ENCODE measurements around the gene TMEM255B.
A peak's percentile ranks its signal among the peaks of the same experiment; 100 is the strongest.

The TMEM255B gene

DNA sequence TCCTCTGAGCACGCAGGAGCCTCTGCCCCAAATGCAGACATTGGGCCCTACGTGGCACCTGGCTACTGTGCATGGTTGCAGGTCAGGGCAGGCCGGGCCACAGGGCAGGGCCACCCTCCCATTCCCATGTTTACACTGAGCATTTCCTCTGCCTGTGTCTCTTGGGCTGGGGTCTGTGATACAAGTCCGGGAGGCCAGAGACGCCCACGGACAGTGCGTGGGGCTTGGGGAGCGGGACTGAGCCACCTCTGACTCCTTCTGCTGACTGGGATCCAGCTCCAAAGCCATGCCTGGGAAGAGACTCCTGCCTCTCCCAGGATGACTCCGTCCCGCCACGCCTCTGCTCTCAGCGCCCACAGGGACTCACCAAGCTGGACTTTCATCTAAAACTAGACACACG is 86.0 kb downstream of the TMEM255B start:
- ChIA-PET CTCF (interaction anchor here (1.3 kb wide), 1 partner anchor 18 kb away, joined by 4 read pairs; no protein-coding TSS in a partner anchor), POLR2A (ENCODE audit: low non-redundant PET) (no interaction called here)
- TF ChIP-seq, protein P1, sequence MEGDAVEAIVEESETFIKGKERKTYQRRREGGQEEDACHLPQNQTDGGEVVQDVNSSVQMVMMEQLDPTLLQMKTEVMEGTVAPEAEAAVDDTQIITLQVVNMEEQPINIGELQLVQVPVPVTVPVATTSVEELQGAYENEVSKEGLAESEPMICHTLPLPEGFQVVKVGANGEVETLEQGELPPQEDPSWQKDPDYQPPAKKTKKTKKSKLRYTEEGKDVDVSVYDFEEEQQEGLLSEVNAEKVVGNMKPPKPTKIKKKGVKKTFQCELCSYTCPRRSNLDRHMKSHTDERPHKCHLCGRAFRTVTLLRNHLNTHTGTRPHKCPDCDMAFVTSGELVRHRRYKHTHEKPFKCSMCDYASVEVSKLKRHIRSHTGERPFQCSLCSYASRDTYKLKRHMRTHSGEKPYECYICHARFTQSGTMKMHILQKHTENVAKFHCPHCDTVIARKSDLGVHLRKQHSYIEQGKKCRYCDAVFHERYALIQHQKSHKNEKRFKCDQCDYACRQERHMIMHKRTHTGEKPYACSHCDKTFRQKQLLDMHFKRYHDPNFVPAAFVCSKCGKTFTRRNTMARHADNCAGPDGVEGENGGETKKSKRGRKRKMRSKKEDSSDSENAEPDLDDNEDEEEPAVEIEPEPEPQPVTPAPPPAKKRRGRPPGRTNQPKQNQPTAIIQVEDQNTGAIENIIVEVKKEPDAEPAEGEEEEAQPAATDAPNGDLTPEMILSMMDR (conservative IDR thresholded peaks at IDR 0.05; ENCODE audit: low read depth), result no peak
- no peak for DNase-seq (ENCODE audit: low spot score)
- peak overlapping the region; percentile 26 for H3K27ac ChIP-seq

DNA sequence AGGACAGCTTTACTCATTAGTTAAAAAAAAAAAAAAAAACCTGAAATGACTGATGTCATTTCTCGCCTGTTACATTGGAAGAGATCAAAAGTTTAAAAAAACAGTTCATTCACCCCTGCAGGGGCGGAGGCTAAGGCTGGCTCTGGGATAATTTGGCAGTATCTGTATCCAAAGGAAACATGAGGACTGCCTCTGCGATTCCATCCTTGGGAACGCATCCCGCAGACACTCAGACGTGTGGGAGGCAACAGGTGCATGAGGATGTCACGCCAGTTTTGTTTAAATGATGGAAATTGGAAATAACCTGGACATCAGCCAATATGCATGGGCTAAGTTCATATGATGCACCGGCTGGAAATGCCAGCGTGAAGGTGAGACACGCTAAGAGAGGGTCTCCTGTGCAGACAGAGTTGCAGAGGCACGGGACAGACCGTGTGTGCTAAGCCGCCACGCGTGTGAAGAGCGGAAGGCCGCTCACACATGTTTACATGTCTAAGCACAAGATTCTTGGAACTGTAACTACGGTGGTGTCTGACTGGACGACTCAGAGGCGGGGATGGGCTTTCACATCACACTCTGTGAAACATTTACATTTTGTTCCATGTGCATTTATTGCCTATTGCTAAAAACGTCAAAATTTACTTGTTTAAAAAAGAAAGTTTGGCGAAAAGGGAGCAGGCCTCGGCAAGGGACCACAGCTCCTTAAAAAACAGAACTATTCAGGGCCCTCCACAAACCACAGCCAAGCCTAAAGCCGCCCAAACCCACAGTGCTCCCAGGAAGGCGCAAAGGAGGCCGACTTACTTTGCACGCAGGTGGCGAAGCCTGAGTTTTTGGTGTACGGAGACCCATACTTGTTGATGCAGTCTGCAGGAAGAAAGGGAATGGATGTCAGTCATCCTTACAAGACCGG is 87.0 kb downstream of the TMEM255B start:
- TF ChIP-seq, protein P1 (conservative IDR thresholded peaks at IDR 0.05; ENCODE audit: low read depth), result no peak
- ChIA-PET CTCF (interaction anchor here (1.3 kb wide), 1 partner anchor 17 kb away, joined by 4 read pairs; no protein-coding TSS in a partner anchor), POLR2A (ENCODE audit: low non-redundant PET) (no interaction called here)
- DNase-seq (ENCODE audit: low spot score), result no peak
- H3K27ac ChIP-seq, result peak overlapping the region; percentile 27

DNA sequence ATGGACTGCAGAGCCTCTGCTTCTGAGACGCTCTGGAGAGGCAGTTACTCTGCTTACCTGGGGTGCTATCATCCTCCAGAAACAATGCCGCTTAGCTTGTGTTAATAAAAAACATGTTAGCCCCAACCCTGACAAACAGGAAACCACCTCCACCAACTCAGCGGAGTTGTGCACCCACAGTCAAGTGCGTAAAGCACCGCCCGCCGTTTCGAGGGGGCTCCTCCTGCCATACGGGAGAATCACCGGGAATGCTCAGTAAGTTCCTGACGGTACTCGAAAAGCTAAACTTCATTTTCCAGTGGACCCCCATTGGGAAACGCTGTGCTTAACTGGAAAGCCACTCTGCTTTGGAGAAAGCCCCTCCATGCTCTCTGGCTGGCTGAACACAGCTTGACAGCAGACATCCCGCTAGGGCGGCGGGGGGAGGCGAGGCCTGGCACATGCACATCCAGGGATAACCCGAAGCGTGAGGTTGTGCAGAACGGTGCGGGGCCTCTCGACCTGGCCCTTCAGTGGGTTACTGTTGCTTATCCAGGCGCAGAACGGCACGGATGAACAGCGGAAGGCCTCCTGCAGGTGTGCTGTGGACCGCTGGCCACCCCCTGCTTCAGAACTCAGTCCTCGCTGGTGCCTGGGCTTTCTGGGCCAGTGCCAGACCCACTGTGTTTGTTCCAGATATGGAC is 87.8 kb downstream of the TMEM255B start:
- ChIA-PET CTCF (interaction anchor here (0.6 kb wide), 1 partner anchor 17 kb away, joined by 3 read pairs; no protein-coding TSS in a partner anchor), POLR2A (ENCODE audit: low non-redundant PET) (no interaction called here)
- TF ChIP-seq, protein P1 (conservative IDR thresholded peaks at IDR 0.05; ENCODE audit: low read depth), result no peak
- DNase-seq (ENCODE audit: low spot score), result no peak
- H3K27ac ChIP-seq, result peak overlapping the region; percentile 27

DNA sequence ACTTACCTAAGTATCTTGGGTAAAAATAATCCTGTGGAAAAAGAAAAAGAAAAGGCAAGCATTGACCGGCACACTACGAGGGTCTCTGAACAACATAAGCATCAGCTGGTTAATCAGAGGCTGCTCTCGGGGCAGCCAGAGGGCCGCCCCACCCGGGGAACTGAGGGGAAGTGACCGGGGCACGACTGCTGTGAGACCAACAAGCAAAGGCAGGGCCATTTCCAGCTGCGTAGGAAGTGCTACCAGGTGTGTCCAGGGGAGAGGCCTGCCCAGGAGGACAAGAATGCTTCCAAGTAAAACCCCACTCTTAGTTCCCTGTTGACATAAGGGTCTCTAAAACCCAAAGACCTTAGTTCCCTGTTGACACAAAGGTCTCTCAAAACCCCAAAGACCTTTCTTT is 89.0 kb downstream of the TMEM255B start:
- POLR2A ChIA-PET (ENCODE audit: low non-redundant PET), result no interaction called here
- DNase-seq (ENCODE audit: low spot score), result no peak
- H3K27ac ChIP-seq, result peak overlapping the region; percentile 84
- TF ChIP-seq, protein P1 (conservative IDR thresholded peaks at IDR 0.05; ENCODE audit: low read depth), result no peak
- CTCF ChIA-PET, result no interaction called here

DNA sequence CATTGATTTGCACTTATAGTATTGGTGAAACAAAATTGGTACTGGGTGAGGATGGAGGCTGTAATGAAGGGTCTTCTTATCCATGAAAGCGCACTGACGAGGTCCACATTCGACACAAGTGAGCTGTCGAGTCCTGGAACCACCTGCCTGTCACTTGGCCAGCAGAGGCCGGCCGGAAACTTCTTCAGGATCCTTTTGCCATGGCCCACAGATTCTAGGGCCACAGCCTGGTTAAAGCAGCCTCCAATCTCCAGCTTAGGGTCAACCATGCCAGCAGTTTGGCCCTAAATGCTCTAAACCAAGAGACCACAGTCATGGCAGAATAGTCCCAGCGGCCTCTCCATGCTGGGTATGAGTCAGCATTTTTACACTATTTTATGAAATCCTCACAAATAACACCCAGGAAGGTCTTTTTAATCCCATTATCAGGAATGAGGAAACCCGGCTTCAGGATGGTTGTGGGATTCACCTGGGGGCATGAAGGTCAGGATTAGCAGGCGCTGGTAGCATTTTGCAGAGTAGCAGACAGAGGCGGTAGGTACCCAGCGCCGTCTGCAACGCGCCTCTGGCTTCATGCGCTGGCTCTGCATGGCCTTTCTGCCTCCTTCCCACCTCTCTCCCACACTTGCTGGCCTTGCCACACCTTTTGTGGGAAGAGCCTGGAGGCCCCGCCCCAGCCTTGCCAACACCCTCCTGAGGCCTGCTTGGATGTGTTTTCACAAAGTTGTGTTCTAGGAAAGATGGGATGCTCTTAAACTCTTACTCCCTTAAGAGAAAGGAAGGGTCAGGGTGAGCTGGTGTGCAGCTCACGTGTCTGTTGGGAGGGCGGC is 89.6 kb downstream of the TMEM255B start:
- TF ChIP-seq, protein P1 (conservative IDR thresholded peaks at IDR 0.05; ENCODE audit: low read depth), result no peak
- peak; percentile 57 for DNase-seq (ENCODE audit: low spot score)
- ChIA-PET POLR2A (ENCODE audit: low non-redundant PET) (no interaction called here), CTCF (interaction anchor here (0.6 to 1.0 kb wide), 3 partner anchors 8 to 93 kb away, joined by 3 to 4 read pairs (median 3); no protein-coding TSS in a partner anchor)
- peak overlapping the region; percentile 84 for H3K27ac ChIP-seq

DNA sequence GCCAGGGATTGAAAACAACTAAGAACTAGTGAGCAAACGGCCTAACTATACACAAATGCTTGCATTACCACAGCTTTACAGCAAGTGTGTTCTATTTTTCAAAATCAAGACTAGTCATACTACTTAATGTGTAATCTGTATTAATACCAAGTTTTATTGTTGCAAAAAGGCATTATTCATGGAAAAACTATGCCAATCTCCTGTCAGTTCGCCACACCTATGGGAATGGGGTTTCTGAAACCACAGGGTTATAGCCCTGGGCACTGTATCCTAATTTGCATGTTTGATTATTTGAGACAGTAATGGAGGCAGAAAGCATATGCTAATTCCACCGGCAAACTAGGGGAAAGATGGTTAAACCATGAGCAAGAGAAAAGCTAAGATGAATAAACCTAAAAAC is 90.5 kb downstream of the TMEM255B start:
- TF ChIP-seq, protein P1 (conservative IDR thresholded peaks at IDR 0.05; ENCODE audit: low read depth), result no peak
- ChIA-PET CTCF (interaction anchor here (0.7 to 1.0 kb wide), 2 partner anchors 9 to 94 kb away, joined by 3 to 4 read pairs; no protein-coding TSS in a partner anchor), POLR2A (ENCODE audit: low non-redundant PET) (no interaction called here)
- peak; percentile 68 for DNase-seq (ENCODE audit: low spot score)
- H3K27ac ChIP-seq, result peak overlapping the region; percentile 84
